Fibroblast of lung (primary cell): ENCODE data around the gene SMARCAL1.

Source experiments
- CTCF ChIP-seq, 2 donors: IDR thresholded peaks in 1 of 2; conservative IDR thresholded peaks in 1 of 2; 1 replicate in 1 of 2; 2 replicates in 1 of 2; pipeline ENCODE4 v1.5.1; 2011 to 2012; ENCODE audit warnings: low read length in 2 of 2, control low read depth in 1 of 2, inconsistent platforms in 1 of 2, low read depth in 1 of 2, mild to moderate bottlenecking in 1 of 2
- EZH2 ChIP-seq: IDR thresholded peaks from 2 replicates; pipeline ENCODE4 v1.5.1; 2012; ENCODE audit warnings: low read length, control low read depth, mild to moderate bottlenecking; ENCODE audit errors: missing control alignments

DNA sequence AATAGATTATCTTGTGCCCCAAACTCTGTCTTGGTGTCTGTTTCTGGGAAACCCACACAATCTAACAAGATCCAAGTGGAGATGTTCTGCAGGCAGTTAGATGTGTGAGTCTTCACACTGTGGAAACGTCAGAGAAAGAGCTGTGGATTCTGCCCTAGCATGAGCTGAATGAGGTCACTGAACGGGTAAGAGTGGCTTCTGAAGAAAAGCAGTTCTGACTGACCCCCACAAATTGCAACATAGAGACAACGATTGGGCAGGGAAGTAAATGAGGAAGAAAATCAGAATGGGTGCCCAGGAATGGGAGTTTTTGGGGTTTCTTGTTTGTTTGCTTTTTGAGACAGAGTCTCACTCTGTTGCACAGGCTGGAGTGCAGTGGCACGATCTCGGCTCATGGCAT, 73.5 kb downstream of the SMARCAL1 start:
- TF ChIP-seq CTCF (conservative IDR thresholded peaks at IDR 0.05 in 1 of 2, IDR thresholded peaks at IDR 0.05 in 1 of 2; ENCODE audit: low read depth in 1 of 2, low read length in 2 of 2) (no peak), EZH2 (no peak)
